ENCODE measurements around the gene NACA.

DNA sequence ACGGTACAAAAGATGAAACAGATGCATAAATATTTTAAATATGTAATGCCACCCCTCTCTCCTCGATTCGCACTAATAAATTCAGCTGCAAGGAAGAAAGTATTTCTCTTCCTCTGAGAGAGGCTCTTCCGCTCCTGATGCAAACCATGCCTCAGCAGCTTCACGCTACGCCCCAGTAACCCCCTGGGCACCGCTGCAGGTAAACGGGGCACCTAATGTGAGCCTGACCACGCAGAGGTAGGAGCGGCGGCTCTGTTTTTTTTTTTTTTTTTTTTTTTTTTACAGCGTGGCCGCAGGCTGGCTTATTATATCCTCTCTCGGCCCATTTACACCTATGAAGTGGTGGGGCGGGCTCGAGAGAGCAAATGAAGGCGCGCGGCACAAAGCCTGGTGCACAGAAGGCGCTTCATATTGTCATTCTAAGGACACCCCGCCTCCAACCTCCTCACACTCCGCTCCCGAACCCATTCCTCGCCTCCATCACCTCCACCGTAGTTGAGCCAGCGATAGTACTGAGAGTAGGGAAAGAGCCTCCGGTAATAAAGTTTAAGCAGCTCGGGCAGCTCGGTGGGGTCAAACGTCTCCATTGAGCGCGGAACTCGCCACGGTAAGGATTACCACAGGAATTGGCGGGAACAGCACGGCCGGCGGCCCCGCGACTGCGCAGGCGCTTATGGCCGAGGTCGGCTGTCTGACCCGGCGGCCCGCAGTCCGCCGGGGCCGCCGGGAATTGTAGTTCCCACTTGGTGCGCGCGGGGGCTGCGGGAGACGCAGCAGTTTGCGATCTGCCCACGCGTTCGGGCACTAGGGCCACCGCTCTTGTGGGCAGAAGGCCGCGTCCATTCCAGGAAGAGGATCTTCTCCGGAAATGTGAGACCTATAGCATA lies 26.9 kb upstream of the NACA start, which contains the start of gene PRIM1:
- TF ChIP-seq CTCF (optimal IDR thresholded peaks at IDR 0.05 in 1 of 3, IDR thresholded peaks at IDR 0.05 in 1 of 3, conservative IDR thresholded peaks at IDR 0.05 in 1 of 3; ENCODE audit: extremely low read depth in 1 of 3, insufficient read depth in 2 of 3, low read length in 3 of 3) (no peak), EZH2 (IDR thresholded peaks at IDR 0.05; ENCODE audit: low read length) (no peak)
